Transverse colon (tissue), 4 donors: Measurements from ENCODE around the gene POMGNT1. TPM values are rescaled to one million over a fixed set of nuclear protein-coding genes. Genes with fewer than 3 reads are reported as not detected.
"Not testable (repeated sequence)": the region's sequence is repeated elsewhere in the genome, so short reads cannot be mapped to it uniquely, and the experiment has no call there.

Experiments
- DNase-seq: peaks from one replicate; pipeline ENCODE4 v3.0.0-alpha.2; 2019
- H3K27ac ChIP-seq, 4 donors: fragments of 200-600 bp; sonication (generic); 2 replicates each; pipeline ENCODE4 v1.5.1; 2016 to 2018; ENCODE audit warnings: inconsistent platforms in 4 of 4
- H3K27me3 ChIP-seq: fragments of 200-600 bp; sonication (generic); 2 replicates; pipeline ENCODE4 v1.5.1; 2017; ENCODE audit warnings: inconsistent platforms
- H3K36me3 ChIP-seq, 4 donors: fragments of 200-600 bp; sonication (generic); 2 replicates each; pipeline ENCODE4 v1.5.1; 2017 to 2019; ENCODE audit warnings: inconsistent platforms in 4 of 4
- H3K4me1 ChIP-seq, 4 donors: fragments of 200-600 bp; sonication (generic); 2 replicates each; pipeline ENCODE4 v1.5.1; 2017 to 2020; ENCODE audit warnings: inconsistent platforms in 4 of 4
- H3K4me3 ChIP-seq, 4 donors: fragments of 200-600 bp; sonication (generic); 1 replicate in 1 of 4; 2 replicates in 3 of 4; pipeline versions ENCODE4 v1.5.1 to v1.6.1; 2017 to 2019; ENCODE audit warnings: inconsistent platforms in 4 of 4
- H3K9me3 ChIP-seq, 2 donors: fragments of 200-600 bp; sonication (generic); 2 replicates each; pipeline ENCODE4 v1.5.1; 2017 to 2019; ENCODE audit warnings: inconsistent platforms in 2 of 2
- CTCF ChIP-seq, 5 experiments: fragments of 200-600 bp in 3 of 5; fragments of 450-650 bp in 2 of 5; sonication (generic) in 3 of 5; IDR thresholded peaks; 1 replicate in 2 of 5; 2 replicates in 3 of 5; pipeline ENCODE4 v1.5.1; 2016 to 2017; ENCODE audit warnings: antibody characterized with exemption in 5 of 5, inconsistent platforms in 3 of 5, mild to moderate bottlenecking in 2 of 5, moderate library complexity in 1 of 5
- EP300 ChIP-seq: sonication (generic); formaldehyde crosslinking; IDR thresholded peaks from one replicate; pipeline ENCODE4 v1.6.1; 2017; ENCODE audit warnings: antibody characterized with exemption, low read depth
- POLR2A ChIP-seq: fragments of 450-650 bp; IDR thresholded peaks from one replicate; pipeline ENCODE4 v1.6.1; 2016; ENCODE audit warnings: antibody characterized with exemption, mild to moderate bottlenecking, moderate library complexity
- POLR2AphosphoS5 ChIP-seq, 3 donors: sonication (generic); formaldehyde crosslinking; IDR thresholded peaks; one replicate each; pipeline ENCODE4 v1.6.1; 2016; ENCODE audit warnings: antibody characterized with exemption in 3 of 3
- WGBS, 2 donors: methylation state at CpG; one replicate each; pipeline ENCODE4 v1.1.5; 2018; ENCODE audit warnings: low coverage in 1 of 2; 5-methylcytosine and 5-hydroxymethylcytosine counted together
- in situ Hi-C, 4 donors: fragments of 200-750 bp; cut with MboI; loops; one replicate each; pipeline versions ENCODE4 v1.15.0 to v1.15.1; 2017; ENCODE audit warnings: low sequenced_read_pairs in 3 of 4, low pct_ligation_motif_present in 1 of 4, low pct_unique_long_range_greater_than_20kb in 1 of 4
- intact Hi-C: fragments of 100-400 bp; cut with DNase I; formaldehyde crosslinking; loops from one replicate; pipeline ENCODE4 v1.15.1; 2023; ENCODE audit warnings: low total_unique reads
- total RNA-seq, 4 donors: library from RNA; depleted of rRNA; stranded (reverse); fragments of >200 nt; gene quantifications; one replicate each; pipeline ENCODE4 v1.1.0, GENCODE V29; 2016

POMGNT1 gene
- total RNA-seq, 4 donors from 2014 or later: 13.3 to 35.5 (median 27.6) TPM

GRCh38 chr1:46224966-46225365, 26.7 kb upstream of the POMGNT1 start:
- H3K36me3 ChIP-seq: no peaks in the 10 kb centered on the region
- no peaks in the 10 kb centered on the region for H3K27me3 ChIP-seq
- H3K27ac ChIP-seq: no peak overlapping the region
- H3K9me3 ChIP-seq: no peaks in the 10 kb centered on the region
- in situ Hi-C loops (no loop called here), intact Hi-C loops (no loop called here)
- 87% methylated on average over 4 of the region's 4 CpGs; no CpG with 5 or more reads in 1 of the 2 donors for WGBS, 2 donors
- H3K4me1 ChIP-seq: peaks cover 0 to 8% (median 3%) of the 10 kb centered on the region in 4 donors
- TF ChIP-seq CTCF (IDR thresholded peaks at IDR 0.05) (no peak), POLR2A (no peak), EP300 (no peak), POLR2AphosphoS5 (IDR thresholded peaks at IDR 0.05) (no peak)
- no peak overlapping the region for H3K4me3 ChIP-seq
- no peak for DNase-seq

GRCh38 chr1:46223472-46223943, 25.3 kb upstream of the POMGNT1 start:
- no peak overlapping the region for H3K4me3 ChIP-seq

GRCh38 chr1:46223055-46223454, 24.8 kb upstream of the POMGNT1 start:
- H3K4me3 ChIP-seq, H3K27ac ChIP-seq, H3K36me3 ChIP-seq, in situ Hi-C loops, H3K27me3 ChIP-seq, H3K9me3 ChIP-seq, intact Hi-C loops, H3K4me1 ChIP-seq, DNase-seq: not testable (repeated sequence)
- 68 to 72% methylated on average over 7 to 11 of the region's 11 CpGs for WGBS, 2 donors

More at GRCh38 chr1:46223472-46223943, 25.3 kb upstream of the POMGNT1 start:
- H3K9me3 ChIP-seq: no peaks in the 10 kb centered on the region
- WGBS, 2 donors: 8 to 19% methylated on average over 2 to 6 of the region's 6 CpGs
- peaks cover 0 to 8% (median 3%) of the 10 kb centered on the region in 4 donors for H3K4me1 ChIP-seq
- TF ChIP-seq CTCF (IDR thresholded peaks at IDR 0.05): peak; percentile 88 to 93 (median 91)
- TF ChIP-seq EP300: no peak
- TF ChIP-seq POLR2A: no peak
- no peak for TF ChIP-seq POLR2AphosphoS5 (IDR thresholded peaks at IDR 0.05)
- intact Hi-C loops: no loop called here
- peak; percentile 78 for DNase-seq
- no peak overlapping the region for H3K27ac ChIP-seq
- no peaks in the 10 kb centered on the region for H3K27me3 ChIP-seq
- H3K36me3 ChIP-seq: no peaks in the 10 kb centered on the region
- in situ Hi-C loops: no loop called here

GRCh38 chr1:46221749-46222148, 23.5 kb upstream of the POMGNT1 start:
- WGBS, 2 donors: 46% methylated on average over 4 of the region's 4 CpGs; no CpG with 5 or more reads in 1 of the 2 donors
- H3K4me3 ChIP-seq: no peak overlapping the region
- no peak for TF ChIP-seq EP300
- no peak for TF ChIP-seq POLR2AphosphoS5 (IDR thresholded peaks at IDR 0.05)
- TF ChIP-seq POLR2A: no peak
- TF ChIP-seq CTCF (IDR thresholded peaks at IDR 0.05): no peak
- H3K27me3 ChIP-seq: no peaks in the 10 kb centered on the region
- peaks cover 0 to 8% (median 3%) of the 10 kb centered on the region in 4 donors for H3K4me1 ChIP-seq
- H3K27ac ChIP-seq: no peak overlapping the region
- H3K9me3 ChIP-seq: no peaks in the 10 kb centered on the region
- peak; percentile 15 for DNase-seq
- H3K36me3 ChIP-seq: no peaks in the 10 kb centered on the region
- in situ Hi-C loops: no loop called here
- intact Hi-C loops: no loop called here

GRCh38 chr1:46220808-46221207, 22.6 kb upstream of the POMGNT1 start:
- in situ Hi-C loops: no loop called here
- Histone ChIP-seq H3K4me3 (no peak overlapping the region), H3K36me3 (no peaks in the 10 kb centered on the region), H3K4me1 (peaks cover 0 to 8% (median 3%) of the 10 kb centered on the region in 4 donors), H3K27me3 (no peaks in the 10 kb centered on the region), H3K9me3 (no peaks in the 10 kb centered on the region), H3K27ac (no peak overlapping the region)
- WGBS, 2 donors: 80% methylated on average over 3 of the region's 3 CpGs; no CpG with 5 or more reads in 1 of the 2 donors
- intact Hi-C loops: no loop called here
- no peak for TF ChIP-seq CTCF (IDR thresholded peaks at IDR 0.05)
- TF ChIP-seq EP300: no peak
- no peak for TF ChIP-seq POLR2AphosphoS5 (IDR thresholded peaks at IDR 0.05)
- TF ChIP-seq POLR2A: no peak
- DNase-seq: no peak
